ENCODE measurements around the gene TNFSF10. TPM values are rescaled to one million over a fixed set of nuclear protein-coding genes. Genes with fewer than 3 reads are reported as not detected.

TNFSF10 gene
- total RNA-seq, 1 experiment from 2014 or later = 14.8 TPM

- no peak for DNase-seq (ENCODE audit: low spot score)
These were observed 21.2 kb upstream of the TNFSF10 start for GRCh38 chr3:172544404-172544803.

- no peak for DNase-seq (ENCODE audit: low spot score)
These were observed 20.7 kb upstream of the TNFSF10 start for GRCh38 chr3:172543884-172544283.

GRCh38 chr3:172543419-172543818 is 20.2 kb upstream of the TNFSF10 start:
- no peak for DNase-seq (ENCODE audit: low spot score)

- no peak for DNase-seq (ENCODE audit: low spot score)
These were observed 19.8 kb upstream of the TNFSF10 start for GRCh38 chr3:172542999-172543398.

GRCh38 chr3:172541945-172542488 is 18.8 kb upstream of the TNFSF10 start:
- DNase-seq (ENCODE audit: low spot score) = no peak

GRCh38 chr3:172540049-172540448 is 16.8 kb upstream of the TNFSF10 start:
- DNase-seq (ENCODE audit: low spot score) = no peak

GRCh38 chr3:172539273-172539672 is 16.0 kb upstream of the TNFSF10 start:
- no peak for DNase-seq (ENCODE audit: low spot score)

GRCh38 chr3:172538368-172539151 is 15.3 kb upstream of the TNFSF10 start:
- no peak for DNase-seq (ENCODE audit: low spot score)

GRCh38 chr3:172537507-172538158 is 14.4 kb upstream of the TNFSF10 start:
- DNase-seq (ENCODE audit: low spot score) = no peak

- DNase-seq (ENCODE audit: low spot score) = no peak
These were observed 13.8 kb upstream of the TNFSF10 start for GRCh38 chr3:172536993-172537419.

- DNase-seq (ENCODE audit: low spot score) = peak; percentile 51
These were observed 13.3 kb upstream of the TNFSF10 start for GRCh38 chr3:172536505-172536904.

GRCh38 chr3:172530566-172530965 is 7.3 kb upstream of the TNFSF10 start:
- no peak for DNase-seq (ENCODE audit: low spot score)

GRCh38 chr3:172530101-172530561 is 6.9 kb upstream of the TNFSF10 start:
- DNase-seq (ENCODE audit: low spot score) = no peak

- no peak for DNase-seq (ENCODE audit: low spot score)
These were observed 5.4 kb upstream of the TNFSF10 start for GRCh38 chr3:172528677-172529076.

- DNase-seq (ENCODE audit: low spot score) = no peak
These were observed 4.1 kb upstream of the TNFSF10 start for GRCh38 chr3:172527306-172527705.

GRCh38 chr3:172525116-172525613 is 1.9 kb upstream of the TNFSF10 start:
- no peak for DNase-seq (ENCODE audit: low spot score)

GRCh38 chr3:172524611-172525010 is 1.4 kb upstream of the TNFSF10 start:
- no peak for DNase-seq (ENCODE audit: low spot score)

- peak; percentile 32 for DNase-seq (ENCODE audit: low spot score)
These were observed 1.1 kb downstream of the TNFSF10 start for GRCh38 chr3:172521837-172522726.

GRCh38 chr3:172520301-172520831 is 2.9 kb downstream of the TNFSF10 start:
- DNase-seq (ENCODE audit: low spot score) = peak; percentile 51

GRCh38 chr3:172519740-172520139 is 3.5 kb downstream of the TNFSF10 start:
- no peak for DNase-seq (ENCODE audit: low spot score)

All from HT-29 (cell line).